Sigmoid colon (tissue), 4 donors: Measurements from ENCODE around the gene CALML3.

Source experiments
- EP300 ChIP-seq, 4 donors: sonication (generic); formaldehyde crosslinking; IDR thresholded peaks; one replicate each; pipeline ENCODE4 v1.6.1; 2017; ENCODE audit warnings: antibody characterized with exemption in 4 of 4
- POLR2A ChIP-seq, 2 donors: fragments of 450-650 bp; IDR thresholded peaks; one replicate each; pipeline ENCODE4 v1.6.1; 2016; ENCODE audit warnings: antibody characterized with exemption in 2 of 2, mild to moderate bottlenecking in 2 of 2, moderate library complexity in 2 of 2
- TF ChIP-seq, protein P1 (sequence below), 4 experiments: fragments of 450-650 bp in 3 of 4; fragments of 200-600 bp in 1 of 4; IDR thresholded peaks; one replicate each; pipeline ENCODE4 v1.5.1; 2016 to 2019; ENCODE audit warnings: antibody characterized with exemption in 4 of 4, mild to moderate bottlenecking in 3 of 4, moderate library complexity in 2 of 4

DNA sequence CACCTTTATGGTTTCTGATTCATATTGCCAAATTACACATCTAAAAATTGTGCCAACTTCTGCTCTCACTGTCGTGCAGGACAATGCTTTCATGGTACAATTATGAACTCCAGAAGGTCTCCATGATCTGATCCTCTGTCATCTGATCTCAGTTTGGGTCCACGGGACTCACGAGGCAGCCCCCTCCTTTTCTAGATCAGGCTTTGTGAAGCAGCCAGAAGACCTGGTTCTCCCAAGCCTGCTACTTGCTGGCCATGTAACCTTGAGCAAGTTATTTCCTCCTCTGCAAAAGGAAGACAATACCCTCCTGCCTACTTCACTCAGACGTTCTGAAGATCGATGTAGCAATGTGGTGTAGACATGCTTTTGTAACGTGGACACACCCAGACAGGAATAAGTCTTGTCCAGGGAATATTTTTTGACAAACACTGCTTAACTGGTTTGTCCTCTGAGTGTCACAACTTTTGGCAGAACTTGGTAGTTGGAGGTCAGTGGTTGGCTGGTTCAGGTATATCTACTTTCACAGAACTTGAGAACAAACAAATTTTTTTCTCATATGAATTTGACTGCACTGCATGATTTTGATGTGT is 19.6 kb downstream of the CALML3 start:
- no peak for TF ChIP-seq EP300 (IDR thresholded peaks at IDR 0.05)
- no peak for TF ChIP-seq POLR2A (IDR thresholded peaks at IDR 0.05)
- TF ChIP-seq, protein P1, sequence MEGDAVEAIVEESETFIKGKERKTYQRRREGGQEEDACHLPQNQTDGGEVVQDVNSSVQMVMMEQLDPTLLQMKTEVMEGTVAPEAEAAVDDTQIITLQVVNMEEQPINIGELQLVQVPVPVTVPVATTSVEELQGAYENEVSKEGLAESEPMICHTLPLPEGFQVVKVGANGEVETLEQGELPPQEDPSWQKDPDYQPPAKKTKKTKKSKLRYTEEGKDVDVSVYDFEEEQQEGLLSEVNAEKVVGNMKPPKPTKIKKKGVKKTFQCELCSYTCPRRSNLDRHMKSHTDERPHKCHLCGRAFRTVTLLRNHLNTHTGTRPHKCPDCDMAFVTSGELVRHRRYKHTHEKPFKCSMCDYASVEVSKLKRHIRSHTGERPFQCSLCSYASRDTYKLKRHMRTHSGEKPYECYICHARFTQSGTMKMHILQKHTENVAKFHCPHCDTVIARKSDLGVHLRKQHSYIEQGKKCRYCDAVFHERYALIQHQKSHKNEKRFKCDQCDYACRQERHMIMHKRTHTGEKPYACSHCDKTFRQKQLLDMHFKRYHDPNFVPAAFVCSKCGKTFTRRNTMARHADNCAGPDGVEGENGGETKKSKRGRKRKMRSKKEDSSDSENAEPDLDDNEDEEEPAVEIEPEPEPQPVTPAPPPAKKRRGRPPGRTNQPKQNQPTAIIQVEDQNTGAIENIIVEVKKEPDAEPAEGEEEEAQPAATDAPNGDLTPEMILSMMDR (IDR thresholded peaks at IDR 0.05): no peak
